Motor neuron (in vitro differentiated cells): Measurements from ENCODE around the gene TRIP11. TPM values are rescaled to one million over a fixed set of nuclear protein-coding genes. Genes with fewer than 3 reads are reported as not detected.
A peak's percentile ranks its signal among the peaks of the same experiment; 100 is the strongest.

Experiments used
- ATAC-seq, 8 experiments: fragments of 200-7000 bp; cut with Tn5 transposase; replicated peaks in 6 of 8; 2 replicates each; pipeline ENCODE4 v1.8.0; 2021; ENCODE audit warnings: mild to moderate bottlenecking in 8 of 8, moderate library complexity in 8 of 8
- H3K27ac ChIP-seq, 2 donors: fragments of 250-450 bp; sonication (Bioruptor Pico); 2 replicates each; pipeline ENCODE4 v1.9.0; 2021; ENCODE audit warnings: antibody characterized with exemption in 2 of 2, mild to moderate bottlenecking in 2 of 2, moderate library complexity in 1 of 2
- H3K4me1 ChIP-seq, 2 donors: fragments of 250-450 bp; sonication (Bioruptor Pico); replicated peaks in 1 of 2; 2 replicates each; pipeline ENCODE4 v1.6.1; 2021; ENCODE audit warnings: antibody characterized with exemption in 2 of 2, mild to moderate bottlenecking in 2 of 2, moderate library complexity in 1 of 2
- H3K4me3 ChIP-seq, 5 donors: fragments of 250-450 bp; sonication (Bioruptor Pico); 2 replicates each; pipeline ENCODE4 v1.9.0; 2021; ENCODE audit warnings: antibody characterized with exemption in 5 of 5, mild to moderate bottlenecking in 5 of 5, moderate library complexity in 4 of 5
- WGBS, 10 experiments: fragments of 450-650 bp; shearing (Covaris generic); methylation state at CpG; one replicate each; pipeline ENCODE4 v1.0.0; 2022; 5-methylcytosine and 5-hydroxymethylcytosine counted together
- in situ Hi-C, 9 experiments: fragments of 400-800 bp; cut with MboI; loops; one replicate each; pipeline ENCODE4 v1.15.0; 2021; ENCODE audit warnings: low sequenced_read_pairs in 9 of 9, low pct_unique_long_range_greater_than_20kb in 2 of 9; ENCODE audit not compliant: unreplicated experiment in 9 of 9
- total RNA-seq, 8 experiments: library from RNA; unstranded; fragments of 300-600 nt; gene quantifications; 2 replicates each; pipeline versions ENCODE4 v1.2.3 to v1.2.4, GENCODE V29; 2022

Gene TRIP11
- total RNA-seq, 8 experiments from 2014 or later, result 16.8 to 45.2 (median 24.1) TPM

GRCh38 chr14:91919814-91920213 lies 120.0 kb downstream of the TRIP11 start:
- 10 to 83% (median 67%) methylated on average over 1 to 3 of the region's 4 CpGs; no CpG with 5 or more reads in 3 of the 10 experiments for WGBS, 10 experiments
- in situ Hi-C loops, result loop anchor here in 1 of 9 experiments (25.0 kb wide), 1 partner anchor 258 kb away; no protein-coding TSS in a partner anchor
- no peak overlapping the region for H3K27ac ChIP-seq
- ATAC-seq, result no peak
- peaks cover 0 to 5% of the 10 kb centered on the region in 2 donors for H3K4me1 ChIP-seq
- H3K4me3 ChIP-seq, result no peak overlapping the region

GRCh38 chr14:91918186-91918883 lies 121.5 kb downstream of the TRIP11 start:
- peak in 1 of 8 experiments; percentile 37 for ATAC-seq
- 14 to 100% (median 63%) methylated on average over 1 to 4 of the region's 5 CpGs for WGBS, 10 experiments
- peaks cover 0 to 5% of the 10 kb centered on the region in 2 donors for H3K4me1 ChIP-seq
- in situ Hi-C loops, result loop anchor here in 1 of 9 experiments (25.0 kb wide), 1 partner anchor 256 kb away; no protein-coding TSS in a partner anchor
- H3K27ac ChIP-seq, result no peak overlapping the region
- no peak overlapping the region for H3K4me3 ChIP-seq

Other genes starting within 250 kb of the TRIP11 start
- gene TC2N, start 172.5 kb downstream of the TRIP11 start, total RNA-seq, result 10 to 100 TPM in 1 of 8 experiments, 1 to 10 TPM in 3, under 1 TPM in 4; 0.10 to 81.1 (median 1.2) TPM
- 100 to 1,000 TPM in 1 of 8 experiments, 1 to 10 TPM in 5, under 1 TPM in 2; 0.50 to 516 (median 3.4) TPM for gene FBLN5, start 92.4 kb downstream of the TRIP11 start, total RNA-seq
- 10 to 100 TPM; 13.9 to 45.1 (median 24.4) TPM for gene ATXN3, start 66.5 kb upstream of the TRIP11 start, total RNA-seq
- gene NDUFB1, start 81.6 kb upstream of the TRIP11 start, total RNA-seq, result 100 to 1,000 TPM; 306 to 552 (median 483) TPM
- gene CPSF2, start 81.9 kb upstream of the TRIP11 start, total RNA-seq, result 10 to 100 TPM; 15.4 to 64.9 (median 33.7) TPM